Loucy (cell line): ENCODE measurements around the gene SARNP.

Source experiments
- EZH2phosphoT487 ChIP-seq: fragments of 200-600 bp; IDR thresholded peaks from 2 replicates; pipeline ENCODE4 v1.6.1; 2018; ENCODE audit warnings: antibody characterized with exemption, mild to moderate bottlenecking, moderate library complexity, borderline replicate concordance
- TF ChIP-seq, protein P1 (sequence below): fragments of 200-600 bp; sonication (generic); conservative IDR thresholded peaks from 2 replicates; pipeline ENCODE4 v1.5.1; 2014; ENCODE audit warnings: mild to moderate bottlenecking, antibody characterized with exemption, low read length

DNA sequence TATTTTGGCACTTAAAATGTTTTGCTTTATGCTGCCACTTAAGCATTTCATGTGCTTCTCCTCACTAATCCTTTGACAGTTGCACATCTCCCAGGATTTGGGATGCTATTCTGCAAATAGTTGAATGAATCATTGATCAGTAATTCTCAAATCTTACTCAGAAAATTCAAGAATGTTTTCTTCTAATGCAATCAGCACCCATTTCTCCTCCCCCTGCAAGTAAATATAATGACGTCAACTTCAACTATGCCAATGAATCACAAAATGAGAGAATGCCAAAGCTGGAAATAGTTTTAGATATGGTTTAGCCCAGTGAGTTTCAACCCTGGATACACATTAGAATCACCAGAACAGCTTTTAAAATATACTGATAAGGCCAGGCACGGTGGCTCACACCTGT lies 103.8 kb downstream of the SARNP start:
- TF ChIP-seq, protein P1, sequence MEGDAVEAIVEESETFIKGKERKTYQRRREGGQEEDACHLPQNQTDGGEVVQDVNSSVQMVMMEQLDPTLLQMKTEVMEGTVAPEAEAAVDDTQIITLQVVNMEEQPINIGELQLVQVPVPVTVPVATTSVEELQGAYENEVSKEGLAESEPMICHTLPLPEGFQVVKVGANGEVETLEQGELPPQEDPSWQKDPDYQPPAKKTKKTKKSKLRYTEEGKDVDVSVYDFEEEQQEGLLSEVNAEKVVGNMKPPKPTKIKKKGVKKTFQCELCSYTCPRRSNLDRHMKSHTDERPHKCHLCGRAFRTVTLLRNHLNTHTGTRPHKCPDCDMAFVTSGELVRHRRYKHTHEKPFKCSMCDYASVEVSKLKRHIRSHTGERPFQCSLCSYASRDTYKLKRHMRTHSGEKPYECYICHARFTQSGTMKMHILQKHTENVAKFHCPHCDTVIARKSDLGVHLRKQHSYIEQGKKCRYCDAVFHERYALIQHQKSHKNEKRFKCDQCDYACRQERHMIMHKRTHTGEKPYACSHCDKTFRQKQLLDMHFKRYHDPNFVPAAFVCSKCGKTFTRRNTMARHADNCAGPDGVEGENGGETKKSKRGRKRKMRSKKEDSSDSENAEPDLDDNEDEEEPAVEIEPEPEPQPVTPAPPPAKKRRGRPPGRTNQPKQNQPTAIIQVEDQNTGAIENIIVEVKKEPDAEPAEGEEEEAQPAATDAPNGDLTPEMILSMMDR = no peak
- TF ChIP-seq EZH2phosphoT487 = no peak
